ENCODE data around the gene NBEA. TPM values are rescaled to one million over a fixed set of nuclear protein-coding genes. Genes with fewer than 3 reads are reported as not detected.

The NBEA gene
- total RNA-seq, 1 experiment from 2014 or later: 0.54 TPM

DNA sequence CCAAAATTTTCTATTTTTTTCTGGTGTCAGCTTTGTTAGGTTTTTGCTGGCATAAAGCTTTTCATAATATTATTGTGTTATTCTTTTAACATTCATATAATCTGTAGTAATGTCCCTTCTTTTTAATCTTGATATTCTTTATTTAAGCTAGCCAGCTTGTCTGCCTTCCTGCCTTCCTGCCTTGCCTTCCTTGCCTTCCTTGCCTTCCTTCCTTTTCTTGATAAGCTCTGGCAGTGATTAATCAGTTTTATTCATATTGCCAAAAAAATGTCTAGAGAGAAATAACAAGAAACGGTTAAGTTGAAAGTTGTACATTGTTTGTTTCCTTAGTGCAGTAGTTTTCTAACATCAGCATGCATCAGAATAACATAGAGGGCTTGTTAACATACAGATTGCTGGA is 277.0 kb downstream of the NBEA start:
- H3K4me3 ChIP-seq (ENCODE audit: low read depth, low read length): no peak overlapping the region
- no peaks in the 10 kb centered on the region for H3K36me3 Mint-ChIP-seq (ENCODE audit: insufficient read depth, unreplicated experiment)
- no peak overlapping the region for H3K27ac Mint-ChIP-seq (ENCODE audit: unreplicated experiment)
- H3K4me3 Mint-ChIP-seq (ENCODE audit: unreplicated experiment): no peak overlapping the region
- H3K4me1 Mint-ChIP-seq (ENCODE audit: low read depth, unreplicated experiment): no peaks in the 10 kb centered on the region
- ChIA-PET POLR2A (no interaction called here), CTCF (no interaction called here)
- no peaks in the 10 kb centered on the region for H3K27me3 ChIP-seq (replicated peaks; ENCODE audit: control insufficient read depth, insufficient read depth, low read length)
- DNase-seq: no peak
- no peaks in the 10 kb centered on the region for H3K27me3 Mint-ChIP-seq (ENCODE audit: insufficient read depth, unreplicated experiment)
- H3K9me3 Mint-ChIP-seq (ENCODE audit: unreplicated experiment): no peaks in the 10 kb centered on the region
- H3K4me1 ChIP-seq: no peaks in the 10 kb centered on the region
- no TSS peak for BruUV-seq (replicated peaks)
- TF ChIP-seq, protein P1, sequence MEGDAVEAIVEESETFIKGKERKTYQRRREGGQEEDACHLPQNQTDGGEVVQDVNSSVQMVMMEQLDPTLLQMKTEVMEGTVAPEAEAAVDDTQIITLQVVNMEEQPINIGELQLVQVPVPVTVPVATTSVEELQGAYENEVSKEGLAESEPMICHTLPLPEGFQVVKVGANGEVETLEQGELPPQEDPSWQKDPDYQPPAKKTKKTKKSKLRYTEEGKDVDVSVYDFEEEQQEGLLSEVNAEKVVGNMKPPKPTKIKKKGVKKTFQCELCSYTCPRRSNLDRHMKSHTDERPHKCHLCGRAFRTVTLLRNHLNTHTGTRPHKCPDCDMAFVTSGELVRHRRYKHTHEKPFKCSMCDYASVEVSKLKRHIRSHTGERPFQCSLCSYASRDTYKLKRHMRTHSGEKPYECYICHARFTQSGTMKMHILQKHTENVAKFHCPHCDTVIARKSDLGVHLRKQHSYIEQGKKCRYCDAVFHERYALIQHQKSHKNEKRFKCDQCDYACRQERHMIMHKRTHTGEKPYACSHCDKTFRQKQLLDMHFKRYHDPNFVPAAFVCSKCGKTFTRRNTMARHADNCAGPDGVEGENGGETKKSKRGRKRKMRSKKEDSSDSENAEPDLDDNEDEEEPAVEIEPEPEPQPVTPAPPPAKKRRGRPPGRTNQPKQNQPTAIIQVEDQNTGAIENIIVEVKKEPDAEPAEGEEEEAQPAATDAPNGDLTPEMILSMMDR (IDR thresholded peaks at IDR 0.05; ENCODE audit: insufficient read depth in 1 of 2, low read depth in 1 of 2, low read length in 1 of 2, severe bottlenecking in 1 of 2, unreplicated experiment in 1 of 2): no peak
- intact Hi-C loops (cut with micrococcal nuclease; ENCODE audit: unreplicated experiment): loop anchor here (10.0 kb wide), 1 partner anchor 506 kb away; no protein-coding TSS in a partner anchor
- H3K9me3 ChIP-seq: peaks cover 3% of the 10 kb centered on the region; the same call in 1 of the 2 replicates
- no peaks in the 10 kb centered on the region for H3K36me3 ChIP-seq (ENCODE audit: control insufficient read depth, insufficient read depth, low read length)

DNA sequence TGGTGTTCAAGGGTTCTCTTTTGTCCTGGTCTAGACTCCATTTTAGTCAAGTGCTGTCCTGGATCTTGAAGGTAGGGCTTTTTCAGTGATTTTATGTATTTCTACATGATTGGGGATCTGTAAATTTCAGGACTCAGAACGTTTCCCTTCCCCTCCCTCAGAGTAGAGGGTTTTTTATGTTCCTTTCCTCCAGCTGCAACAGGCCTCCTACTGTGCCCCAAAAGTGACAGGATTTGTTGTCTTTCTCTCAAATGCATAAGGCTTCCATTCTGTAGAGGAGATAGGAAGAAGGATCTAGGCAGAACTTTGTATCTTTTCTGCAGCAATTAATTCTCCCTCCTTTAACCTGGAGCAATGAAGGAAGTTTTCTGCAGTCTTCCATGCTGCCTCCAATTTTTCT is 283.1 kb downstream of the NBEA start:
- no peak for DNase-seq
- POLR2A ChIA-PET: no interaction called here
- Mint-ChIP-seq H3K27me3 (ENCODE audit: insufficient read depth, unreplicated experiment) (peaks cover 2% of the 10 kb centered on the region), H3K36me3 (ENCODE audit: insufficient read depth, unreplicated experiment) (no peaks in the 10 kb centered on the region), H3K4me1 (ENCODE audit: low read depth, unreplicated experiment) (no peaks in the 10 kb centered on the region), H3K9me3 (ENCODE audit: unreplicated experiment) (no peaks in the 10 kb centered on the region), H3K27ac (ENCODE audit: unreplicated experiment) (no peak overlapping the region), H3K4me3 (ENCODE audit: unreplicated experiment) (no peak overlapping the region)
- CTCF ChIA-PET: no interaction called here
- H3K4me3 ChIP-seq (ENCODE audit: low read depth, low read length): no peak overlapping the region
- H3K27me3 ChIP-seq (replicated peaks; ENCODE audit: control insufficient read depth, insufficient read depth, low read length): no peaks in the 10 kb centered on the region
- intact Hi-C loops (cut with micrococcal nuclease; ENCODE audit: unreplicated experiment): no loop called here
- H3K4me1 ChIP-seq: no peaks in the 10 kb centered on the region
- H3K9me3 ChIP-seq: peaks cover 3% of the 10 kb centered on the region; the same call in 1 of the 2 replicates
- BruUV-seq (replicated peaks): no TSS peak
- TF ChIP-seq, protein P1 (IDR thresholded peaks at IDR 0.05; ENCODE audit: insufficient read depth in 1 of 2, low read depth in 1 of 2, low read length in 1 of 2, severe bottlenecking in 1 of 2, unreplicated experiment in 1 of 2): no peak
- no peaks in the 10 kb centered on the region for H3K36me3 ChIP-seq (ENCODE audit: control insufficient read depth, insufficient read depth, low read length)

DNA sequence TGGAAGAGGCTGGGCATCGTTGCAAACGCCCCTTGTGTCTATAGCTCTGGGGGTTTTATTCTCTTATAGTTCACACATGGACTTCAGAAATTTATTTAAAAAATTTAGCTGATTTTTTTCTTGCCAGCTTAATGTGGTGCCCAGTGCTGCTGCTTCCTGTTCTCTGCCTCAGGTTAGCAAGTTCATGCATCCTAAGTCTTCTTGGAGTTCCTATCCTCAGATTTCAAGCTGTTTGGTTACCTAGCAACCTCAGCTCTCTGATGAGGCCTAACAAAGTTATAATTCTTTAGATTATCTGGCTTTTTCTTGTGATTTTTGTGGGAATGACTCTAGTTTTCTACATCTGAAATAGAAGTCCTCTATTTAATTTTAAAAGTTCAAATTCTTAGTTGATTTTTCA is 283.5 kb downstream of the NBEA start:
- Histone ChIP-seq H3K4me3 (ENCODE audit: low read depth, low read length) (no peak overlapping the region), H3K4me1 (no peaks in the 10 kb centered on the region), H3K36me3 (ENCODE audit: control insufficient read depth, insufficient read depth, low read length) (no peaks in the 10 kb centered on the region), H3K27me3 (replicated peaks; ENCODE audit: control insufficient read depth, insufficient read depth, low read length) (no peaks in the 10 kb centered on the region), H3K9me3 (peaks cover under 1% of the 10 kb centered on the region; the same call in 1 of the 2 replicates)
- CTCF ChIA-PET: no interaction called here
- no TSS peak for BruUV-seq (replicated peaks)
- intact Hi-C loops (cut with micrococcal nuclease; ENCODE audit: unreplicated experiment): no loop called here
- no peaks in the 10 kb centered on the region for H3K9me3 Mint-ChIP-seq (ENCODE audit: unreplicated experiment)
- no peaks in the 10 kb centered on the region for H3K36me3 Mint-ChIP-seq (ENCODE audit: insufficient read depth, unreplicated experiment)
- H3K27ac Mint-ChIP-seq (ENCODE audit: unreplicated experiment): no peak overlapping the region
- peaks cover 2% of the 10 kb centered on the region for H3K27me3 Mint-ChIP-seq (ENCODE audit: insufficient read depth, unreplicated experiment)
- POLR2A ChIA-PET: no interaction called here
- DNase-seq: no peak
- no peak overlapping the region for H3K4me3 Mint-ChIP-seq (ENCODE audit: unreplicated experiment)
- TF ChIP-seq, protein P1 (IDR thresholded peaks at IDR 0.05; ENCODE audit: insufficient read depth in 1 of 2, low read depth in 1 of 2, low read length in 1 of 2, severe bottlenecking in 1 of 2, unreplicated experiment in 1 of 2): no peak
- no peaks in the 10 kb centered on the region for H3K4me1 Mint-ChIP-seq (ENCODE audit: low read depth, unreplicated experiment)
